ELR (cell line): Measurements from ENCODE around the gene TST.

Source experiments
- DNase-seq: peaks from one replicate; pipeline ENCODE4 v3.0.0-alpha.2; 2015; ENCODE audit warnings: low read depth

Gene TST

GRCh38 chr22:37053310-37054055, 34.2 kb upstream of the TST start:
- DNase-seq, result no peak

- no peak for DNase-seq
Measured at GRCh38 chr22:37052386-37053309, 33.4 kb upstream of the TST start.

GRCh38 chr22:37051391-37052385, 32.4 kb upstream of the TST start, which contains the start of gene KCTD17:
Gene KCTD17, plus strand, starts transcription at chr22:37051742. Its CDS starts 19 bp downstream, at chr22:37051761.
- peak; percentile 83 for DNase-seq

DNA sequence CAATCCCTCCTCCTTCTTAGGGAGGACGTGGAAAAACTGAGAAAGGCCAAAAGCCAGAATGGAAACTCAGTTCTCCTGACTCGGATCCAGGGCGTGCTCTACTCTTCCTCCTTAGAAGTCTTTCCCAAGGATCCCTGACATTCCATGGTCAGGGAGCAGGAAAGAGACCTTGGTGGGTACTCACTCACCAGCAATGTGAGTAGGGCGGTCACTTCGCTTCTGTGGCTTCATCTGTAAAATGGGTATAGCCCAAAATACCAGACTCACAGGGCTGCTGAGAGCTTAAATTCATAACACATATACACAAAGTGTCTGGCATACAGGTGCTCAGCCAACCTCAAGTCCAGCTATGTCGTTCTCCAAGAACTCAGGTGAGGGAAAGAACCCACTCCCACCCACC, 31.7 kb upstream of the TST start:
- DNase-seq, result no peak

DNA sequence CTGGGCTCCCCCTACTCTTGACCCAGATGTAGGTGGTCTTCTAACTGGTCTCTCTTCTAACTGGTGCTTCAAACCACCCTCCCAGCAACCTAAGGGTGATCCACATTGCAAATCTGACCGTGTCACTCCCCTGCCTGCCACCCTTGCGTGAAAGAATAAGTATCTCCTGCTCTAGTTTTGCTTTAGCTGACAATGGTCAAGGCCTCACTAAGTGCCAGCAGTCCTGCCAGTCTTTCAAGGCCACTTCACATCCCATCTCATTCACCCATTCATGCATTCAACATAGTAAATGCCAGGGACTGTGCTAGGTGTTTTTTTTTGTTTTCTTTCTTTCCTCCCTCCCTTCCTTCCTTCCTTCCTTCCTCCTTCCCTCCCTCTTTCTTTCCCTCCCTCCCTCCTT, 30.0 kb upstream of the TST start:
- DNase-seq, result no peak

- no peak for DNase-seq
Measured at GRCh38 chr22:37048133-37048532, 28.9 kb upstream of the TST start.

DNA sequence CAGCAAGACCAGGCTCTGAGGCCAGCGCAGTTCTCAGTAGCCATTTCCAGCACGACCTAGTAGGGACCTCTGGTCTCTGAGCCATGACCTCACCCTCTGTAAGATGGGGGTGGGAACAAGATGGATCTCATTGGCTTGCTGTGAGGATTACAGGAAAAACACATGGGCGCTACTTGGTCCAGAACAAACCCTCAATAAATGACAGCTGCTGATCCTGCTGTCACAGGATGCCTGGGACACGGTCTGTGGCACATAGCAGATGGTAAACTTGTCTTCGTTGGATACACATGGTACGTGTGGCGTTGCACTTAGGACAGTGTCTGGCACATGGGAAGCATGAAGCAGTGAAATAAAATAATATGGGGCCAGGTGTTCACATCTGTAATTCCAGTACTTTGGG, 27.8 kb upstream of the TST start:
- DNase-seq, result no peak

DNA sequence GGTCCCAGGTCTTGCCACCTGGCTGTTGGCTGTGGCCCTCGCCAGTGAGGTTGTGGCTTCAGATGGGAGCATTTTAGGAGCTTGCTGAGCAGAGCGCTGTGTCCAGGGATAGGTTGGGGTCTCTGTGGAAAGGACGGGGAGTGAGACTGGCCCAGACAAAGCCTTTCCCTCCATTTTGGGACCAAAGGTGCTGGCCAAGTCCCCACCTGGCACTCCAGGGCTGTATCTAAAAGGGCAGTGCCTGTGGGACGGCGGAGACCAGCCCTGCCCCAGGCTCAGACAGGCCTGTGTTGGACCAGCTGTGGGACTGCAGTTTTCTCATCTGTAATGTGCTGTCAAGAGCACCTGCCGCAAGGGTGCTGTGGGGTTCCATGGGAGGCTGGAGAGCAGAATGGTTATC, 27.3 kb upstream of the TST start:
- DNase-seq, result no peak

GRCh38 chr22:37045958-37046357, 26.7 kb upstream of the TST start:
- peak; percentile 63 for DNase-seq

DNA sequence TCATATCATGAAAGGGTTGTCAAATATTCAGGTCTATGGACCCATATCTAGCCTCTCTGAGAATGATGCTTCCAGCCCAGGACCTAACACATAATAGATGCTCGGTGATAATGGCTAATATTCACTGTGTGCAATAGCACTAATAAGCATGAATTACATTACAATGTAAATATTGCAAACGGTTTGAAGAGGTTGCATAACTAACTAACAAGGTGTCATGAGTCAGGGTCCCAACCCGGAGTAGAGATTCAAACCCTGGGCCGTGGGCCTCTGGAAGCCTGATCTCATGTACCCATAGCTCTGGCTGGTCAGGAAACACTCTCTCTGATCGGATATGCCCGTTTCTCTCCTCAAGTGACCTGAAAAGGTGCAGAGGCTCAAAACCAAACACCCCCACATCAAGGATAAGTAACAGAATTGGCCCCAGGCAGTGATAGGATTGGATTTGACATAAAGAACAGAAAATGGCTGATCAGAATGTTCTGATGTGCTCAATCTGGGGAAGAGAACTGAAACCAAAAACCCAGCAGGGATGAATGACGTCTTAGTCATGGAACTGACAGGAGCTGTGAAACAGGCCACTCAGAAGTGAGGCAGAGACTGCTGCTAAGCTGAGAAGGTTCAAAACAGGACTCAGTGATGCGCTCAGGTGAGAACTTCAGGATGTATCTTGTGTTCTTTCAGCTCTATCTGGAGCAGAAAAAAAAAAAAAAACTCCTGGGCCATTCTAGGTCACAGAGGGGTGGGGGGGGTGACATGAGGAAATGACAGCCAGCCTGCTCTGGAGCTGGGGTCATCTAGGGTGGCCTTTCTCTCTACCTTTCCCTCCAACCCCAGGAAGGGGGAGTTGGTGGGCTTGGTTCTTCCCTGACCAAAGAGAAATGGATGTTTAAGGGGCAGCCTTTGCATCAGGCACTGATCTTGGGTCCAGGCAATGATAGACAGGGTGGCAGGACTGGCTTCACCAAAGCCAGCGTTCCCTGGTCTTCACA, 25.7 kb upstream of the TST start:
- no peak for DNase-seq

DNA sequence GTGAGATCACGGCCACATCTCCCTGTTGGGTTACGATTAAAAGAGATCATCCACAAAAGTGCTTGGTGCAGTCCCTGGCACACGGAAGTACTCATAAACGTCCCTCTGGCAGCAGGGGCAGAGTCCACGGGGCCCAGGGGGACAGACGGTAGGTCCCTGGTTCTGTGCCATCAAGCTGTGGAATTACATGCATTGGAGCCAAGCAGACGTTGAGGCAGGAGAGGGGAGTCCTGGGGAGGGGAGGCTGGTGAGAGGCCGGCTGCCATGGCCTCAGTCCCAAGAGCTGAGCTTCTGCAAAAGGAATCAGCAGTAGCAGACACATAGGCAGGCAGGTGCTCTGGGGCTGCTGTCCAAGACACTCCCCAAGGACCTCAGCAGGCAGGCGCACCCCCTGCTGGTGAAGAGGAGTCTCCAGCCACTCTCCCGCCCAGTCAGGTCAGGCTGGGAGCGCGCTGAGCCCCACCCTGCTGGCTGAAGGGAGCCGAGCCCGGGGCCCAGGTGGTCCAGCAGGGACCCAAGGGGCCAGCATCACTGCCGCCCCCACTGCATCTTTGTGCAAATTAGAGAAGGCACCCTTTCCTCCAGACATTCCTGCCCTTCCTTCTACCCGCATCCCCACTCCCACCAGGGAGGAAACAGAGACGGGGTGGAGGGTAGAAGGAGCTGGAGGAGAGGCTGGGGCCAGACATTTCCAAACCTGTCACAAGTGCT, 24.7 kb upstream of the TST start:
- DNase-seq, result peak; percentile 70

GRCh38 chr22:37043209-37043827, 24.1 kb upstream of the TST start:
- no peak for DNase-seq

GRCh38 chr22:37039466-37039865, 20.2 kb upstream of the TST start:
- no peak for DNase-seq

DNA sequence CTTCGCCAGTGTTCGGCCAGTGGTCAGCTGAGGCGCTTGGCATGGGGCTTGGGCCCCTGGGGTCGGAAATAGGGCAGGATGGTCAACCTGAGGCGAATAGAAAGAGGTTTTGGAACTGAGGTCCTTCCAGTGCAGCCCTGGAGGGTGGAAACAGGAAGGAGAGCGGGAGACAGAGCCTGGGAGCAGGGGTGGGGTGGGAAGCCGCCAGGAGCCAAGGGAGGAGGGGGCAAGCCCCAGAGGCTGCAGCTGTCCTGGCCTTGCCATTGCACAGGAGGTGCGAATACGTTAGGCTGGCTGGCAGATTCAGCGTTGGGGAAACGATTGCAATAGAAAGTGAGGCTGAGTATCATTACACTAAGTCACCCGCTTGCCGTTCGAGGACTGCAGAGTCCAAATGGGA, 18.4 kb upstream of the TST start:
- DNase-seq, result no peak

- no peak for DNase-seq
Measured at GRCh38 chr22:37036655-37037377, 17.6 kb upstream of the TST start.

DNA sequence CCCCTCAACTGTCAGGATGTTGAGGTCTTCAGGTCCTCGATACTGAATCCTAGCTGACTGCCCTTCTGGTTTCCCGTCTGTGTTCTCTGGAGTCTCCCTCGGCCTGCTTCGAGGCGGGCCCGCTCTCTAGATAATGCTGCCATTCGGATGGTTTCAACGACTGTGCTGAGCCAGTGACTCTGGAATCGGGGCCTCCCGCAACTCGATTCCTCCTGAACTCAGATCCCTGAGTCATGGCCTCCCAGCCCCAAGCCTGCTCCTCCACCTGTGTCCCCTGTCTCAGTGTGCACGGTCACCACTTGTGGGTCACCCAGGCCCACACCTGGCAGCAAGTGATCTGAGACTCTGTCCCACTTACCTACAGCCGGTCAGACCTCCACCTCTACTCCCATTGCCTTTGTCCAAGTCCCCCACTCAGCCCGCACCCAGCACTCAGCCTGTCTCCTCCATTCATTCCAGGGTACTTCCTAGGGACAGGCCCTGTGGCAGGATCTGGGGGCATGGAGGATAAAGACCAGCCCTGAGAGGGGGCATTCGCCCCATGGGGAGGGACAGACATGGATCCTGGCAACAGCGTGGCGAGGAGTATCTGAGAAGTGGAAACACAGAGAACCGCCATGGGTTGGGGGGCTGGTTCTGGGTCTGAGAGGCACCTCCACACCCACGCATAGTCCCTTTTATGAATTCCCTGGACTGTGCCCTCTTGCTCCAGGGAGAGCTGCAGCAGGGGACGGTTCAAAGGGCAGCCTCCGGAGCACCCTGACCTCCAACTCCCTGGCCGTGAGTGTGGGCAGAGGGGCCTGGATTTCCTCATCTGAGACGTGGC, 14.6 kb upstream of the TST start:
- DNase-seq, result no peak

- DNase-seq, result peak; percentile 23
Measured at GRCh38 chr22:37032535-37033460, 13.6 kb upstream of the TST start.
